ENCODE results near the gene VWA3B. TPM values are rescaled to one million over a fixed set of nuclear protein-coding genes. Genes with fewer than 3 reads are reported as not detected.

VWA3B gene
- total RNA-seq, 1 donor from 2014 or later: not detected

- Histone ChIP-seq H3K27me3 (no peaks in the 10 kb centered on the region), H3K27ac (no peak overlapping the region), H3K9me3 (no peaks in the 10 kb centered on the region), H3K4me1 (peaks cover 4 to 5% of the 10 kb centered on the region in 2 donors), H3K4me3 (no peak overlapping the region), H3K36me3 (no peaks in the 10 kb centered on the region)
- TF ChIP-seq CTCF (IDR thresholded peaks at IDR 0.05): no peak
- no peak for DNase-seq (ENCODE audit: low spot score in 2 of 2)
- intact Hi-C loops (cut with DNase I): no loop called here
Measured at GRCh38 chr2:98332989-98333388, 246.0 kb downstream of the VWA3B start.

GRCh38 chr2:98333922-98334321, 247.0 kb downstream of the VWA3B start:
- intact Hi-C loops (cut with DNase I): no loop called here
- TF ChIP-seq CTCF (IDR thresholded peaks at IDR 0.05): no peak
- no peak for DNase-seq (ENCODE audit: low spot score in 2 of 2)
- H3K27me3 ChIP-seq: no peaks in the 10 kb centered on the region
- H3K9me3 ChIP-seq: peaks cover 0 to 5% of the 10 kb centered on the region in 2 donors
- no peaks in the 10 kb centered on the region for H3K36me3 ChIP-seq
- H3K27ac ChIP-seq: peak overlapping the region; percentile 52 to 57
- H3K4me1 ChIP-seq: peaks cover 4 to 5% of the 10 kb centered on the region in 2 donors
- H3K4me3 ChIP-seq: no peak overlapping the region

GRCh38 chr2:98334439-98335078, 247.6 kb downstream of the VWA3B start:
- Histone ChIP-seq H3K36me3 (no peaks in the 10 kb centered on the region), H3K9me3 (peaks cover 0 to 5% of the 10 kb centered on the region in 2 donors), H3K27ac (peak overlapping the region; percentile 52 to 57), H3K4me1 (peaks cover 4 to 5% of the 10 kb centered on the region in 2 donors), H3K27me3 (no peaks in the 10 kb centered on the region), H3K4me3 (no peak overlapping the region)
- DNase-seq (ENCODE audit: low spot score in 2 of 2): no peak
- intact Hi-C loops (cut with DNase I): loop anchor here (5.0 kb wide), 1 partner anchor 527 kb away; no protein-coding TSS in a partner anchor
- TF ChIP-seq CTCF (IDR thresholded peaks at IDR 0.05): no peak

- no peaks in the 10 kb centered on the region for H3K36me3 ChIP-seq
- H3K27me3 ChIP-seq: no peaks in the 10 kb centered on the region
- no peak for TF ChIP-seq CTCF (IDR thresholded peaks at IDR 0.05)
- no peak overlapping the region for H3K4me3 ChIP-seq
- no peak overlapping the region for H3K27ac ChIP-seq
- peaks cover 4 to 5% of the 10 kb centered on the region in 2 donors for H3K4me1 ChIP-seq
- DNase-seq (ENCODE audit: low spot score in 2 of 2): no peak
- intact Hi-C loops (cut with DNase I): loop anchor here (5.0 kb wide), 1 partner anchor 528 kb away; no protein-coding TSS in a partner anchor
- peaks cover 0 to 5% of the 10 kb centered on the region in 2 donors for H3K9me3 ChIP-seq
Measured at GRCh38 chr2:98335271-98335670, 248.3 kb downstream of the VWA3B start.

- Histone ChIP-seq H3K4me3 (no peak overlapping the region), H3K27ac (no peak overlapping the region), H3K36me3 (no peaks in the 10 kb centered on the region), H3K27me3 (no peaks in the 10 kb centered on the region), H3K9me3 (peaks cover 0 to 5% of the 10 kb centered on the region in 2 donors), H3K4me1 (peaks cover 0 to 3% of the 10 kb centered on the region in 2 donors)
- intact Hi-C loops (cut with DNase I): no loop called here
- no peak for DNase-seq (ENCODE audit: low spot score in 2 of 2)
- TF ChIP-seq CTCF (IDR thresholded peaks at IDR 0.05): no peak
Measured at GRCh38 chr2:98341241-98341640, 254.3 kb downstream of the VWA3B start.

Measured in ascending aorta (tissue), 2 donors.